ENCODE data around the gene CXCL8. TPM values are rescaled to one million over a fixed set of nuclear protein-coding genes. Genes with fewer than 3 reads are reported as not detected.

Gene CXCL8
- total and polyA plus RNA-seq, 3 donors from 2014 or later: 0.66 TPM; not detected in 2

DNA sequence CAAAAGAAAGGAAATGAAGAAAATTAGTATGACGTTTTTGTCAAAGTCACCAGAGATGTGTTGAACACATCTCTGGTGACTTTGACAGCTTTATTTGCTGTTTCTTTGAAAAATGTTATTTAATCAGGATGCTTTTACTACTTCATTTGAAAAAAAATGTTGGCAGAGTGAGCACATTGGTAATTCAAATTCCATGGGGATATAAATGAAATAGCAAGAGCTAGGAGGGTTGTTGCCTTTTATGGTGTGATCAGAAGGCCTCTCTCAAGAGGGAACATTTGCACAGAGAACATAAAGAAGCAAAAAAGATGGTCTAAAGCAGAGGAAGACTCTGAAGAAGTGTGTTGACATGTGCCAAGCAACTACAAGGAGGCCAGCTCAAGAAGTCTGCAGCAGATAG is 46.6 kb upstream of the CXCL8 start:
- Histone ChIP-seq H3K4me1 (no peaks in the 10 kb centered on the region), H3K27me3 (no peaks in the 10 kb centered on the region), H3K36me3 (ENCODE audit: low read depth, missing control alignments) (no peaks in the 10 kb centered on the region), H3K4me3 (no peak overlapping the region), H3K9me3 (no peaks in the 10 kb centered on the region), H3K27ac (no peak overlapping the region)
- no peak for DNase-seq
- 89 to 93% methylated on average over 1 of the region's 1 CpG for WGBS, 2 donors
- TF ChIP-seq, protein P1, sequence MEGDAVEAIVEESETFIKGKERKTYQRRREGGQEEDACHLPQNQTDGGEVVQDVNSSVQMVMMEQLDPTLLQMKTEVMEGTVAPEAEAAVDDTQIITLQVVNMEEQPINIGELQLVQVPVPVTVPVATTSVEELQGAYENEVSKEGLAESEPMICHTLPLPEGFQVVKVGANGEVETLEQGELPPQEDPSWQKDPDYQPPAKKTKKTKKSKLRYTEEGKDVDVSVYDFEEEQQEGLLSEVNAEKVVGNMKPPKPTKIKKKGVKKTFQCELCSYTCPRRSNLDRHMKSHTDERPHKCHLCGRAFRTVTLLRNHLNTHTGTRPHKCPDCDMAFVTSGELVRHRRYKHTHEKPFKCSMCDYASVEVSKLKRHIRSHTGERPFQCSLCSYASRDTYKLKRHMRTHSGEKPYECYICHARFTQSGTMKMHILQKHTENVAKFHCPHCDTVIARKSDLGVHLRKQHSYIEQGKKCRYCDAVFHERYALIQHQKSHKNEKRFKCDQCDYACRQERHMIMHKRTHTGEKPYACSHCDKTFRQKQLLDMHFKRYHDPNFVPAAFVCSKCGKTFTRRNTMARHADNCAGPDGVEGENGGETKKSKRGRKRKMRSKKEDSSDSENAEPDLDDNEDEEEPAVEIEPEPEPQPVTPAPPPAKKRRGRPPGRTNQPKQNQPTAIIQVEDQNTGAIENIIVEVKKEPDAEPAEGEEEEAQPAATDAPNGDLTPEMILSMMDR (IDR thresholded peaks at IDR 0.05): no peak
- intact Hi-C loops (cut with DNase I; ENCODE audit: low total_unique reads): no loop called here

DNA sequence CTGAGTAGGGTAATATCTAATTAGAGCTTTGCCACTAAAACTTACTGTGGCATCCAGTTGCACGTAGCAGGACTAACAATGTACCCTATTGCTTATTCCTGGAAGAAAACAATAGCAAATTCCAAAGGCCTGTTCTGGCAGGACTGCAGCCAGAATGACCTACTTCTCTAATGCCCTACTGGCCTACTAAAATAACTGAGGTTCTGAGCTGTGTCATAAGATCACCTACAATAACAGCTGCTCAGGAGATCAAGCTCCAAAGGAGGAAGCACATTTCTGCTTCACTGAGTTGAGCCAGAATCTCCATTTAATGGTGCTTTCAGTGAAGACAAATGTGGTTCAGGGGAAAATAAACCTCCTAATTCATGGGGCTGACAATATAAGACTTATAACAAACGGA is 42.2 kb upstream of the CXCL8 start:
- H3K36me3 ChIP-seq (ENCODE audit: low read depth, missing control alignments): no peaks in the 10 kb centered on the region
- intact Hi-C loops (cut with DNase I; ENCODE audit: low total_unique reads): no loop called here
- H3K9me3 ChIP-seq: no peaks in the 10 kb centered on the region
- DNase-seq: peak; percentile 15
- no peaks in the 10 kb centered on the region for H3K4me1 ChIP-seq
- WGBS, 2 donors: 50 to 65% methylated on average over 2 of the region's 2 CpGs
- no peak overlapping the region for H3K27ac ChIP-seq
- H3K4me3 ChIP-seq: no peak overlapping the region
- no peaks in the 10 kb centered on the region for H3K27me3 ChIP-seq
- TF ChIP-seq POLR2A (IDR thresholded peaks at IDR 0.05): no peak
- TF ChIP-seq, protein P1 (IDR thresholded peaks at IDR 0.05): no peak

DNA sequence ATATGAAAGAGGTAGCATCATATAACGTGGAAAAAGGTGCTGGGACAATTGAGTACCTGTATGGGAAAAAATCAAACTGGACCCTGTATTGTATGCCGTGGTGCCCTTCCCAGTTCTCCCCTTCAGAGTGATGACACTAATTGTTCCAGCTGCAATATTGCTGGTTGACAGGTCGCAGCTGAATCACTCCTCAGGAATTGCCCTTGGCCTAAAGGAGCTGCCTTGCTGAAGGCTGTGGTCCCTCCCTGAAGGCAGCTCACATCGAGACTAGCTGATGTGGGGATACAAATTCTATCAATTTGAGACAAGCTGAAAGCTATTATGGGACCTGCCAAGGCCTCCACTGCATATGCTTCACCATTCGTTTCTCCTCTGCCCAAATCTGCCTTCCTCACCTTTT is 39.3 kb upstream of the CXCL8 start:
- 72 to 81% methylated on average over 5 of the region's 5 CpGs for WGBS, 2 donors

DNA sequence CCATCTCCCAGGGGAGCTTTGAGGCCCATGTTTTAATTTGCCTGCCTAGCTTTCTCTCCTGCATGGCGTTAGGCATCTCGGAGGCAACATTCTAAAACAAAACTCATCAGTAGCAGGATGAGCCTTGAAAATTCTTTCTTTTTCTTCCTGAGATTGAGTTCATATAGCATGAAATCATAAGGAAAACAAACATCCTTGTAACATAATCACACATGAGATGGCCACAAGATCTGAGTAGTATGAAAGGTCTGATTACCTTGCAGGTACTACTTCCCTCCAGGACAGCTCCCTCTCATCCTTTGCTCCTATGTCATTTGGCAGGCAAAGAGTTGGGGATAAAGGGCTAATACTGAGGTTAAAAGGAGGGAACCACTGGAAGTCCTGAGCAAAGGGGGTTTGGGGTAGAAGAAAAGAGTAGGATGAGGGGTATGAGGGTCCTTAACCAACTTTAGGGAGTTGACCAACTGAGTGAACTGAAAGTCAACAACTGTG is 37.5 kb upstream of the CXCL8 start:
- Histone ChIP-seq H3K27me3 (no peaks in the 10 kb centered on the region), H3K27ac (no peak overlapping the region)

More for the DNA sequence above, 39.3 kb upstream of the CXCL8 start:
- no peak for DNase-seq
- H3K36me3 ChIP-seq (ENCODE audit: low read depth, missing control alignments): no peaks in the 10 kb centered on the region
- intact Hi-C loops (cut with DNase I; ENCODE audit: low total_unique reads): no loop called here
- no peaks in the 10 kb centered on the region for H3K9me3 ChIP-seq
- H3K4me3 ChIP-seq: no peak overlapping the region
- no peak overlapping the region for H3K27ac ChIP-seq
- no peaks in the 10 kb centered on the region for H3K27me3 ChIP-seq
- no peak for TF ChIP-seq POLR2A (IDR thresholded peaks at IDR 0.05)
- TF ChIP-seq, protein P1 (IDR thresholded peaks at IDR 0.05): no peak
- no peaks in the 10 kb centered on the region for H3K4me1 ChIP-seq

DNA sequence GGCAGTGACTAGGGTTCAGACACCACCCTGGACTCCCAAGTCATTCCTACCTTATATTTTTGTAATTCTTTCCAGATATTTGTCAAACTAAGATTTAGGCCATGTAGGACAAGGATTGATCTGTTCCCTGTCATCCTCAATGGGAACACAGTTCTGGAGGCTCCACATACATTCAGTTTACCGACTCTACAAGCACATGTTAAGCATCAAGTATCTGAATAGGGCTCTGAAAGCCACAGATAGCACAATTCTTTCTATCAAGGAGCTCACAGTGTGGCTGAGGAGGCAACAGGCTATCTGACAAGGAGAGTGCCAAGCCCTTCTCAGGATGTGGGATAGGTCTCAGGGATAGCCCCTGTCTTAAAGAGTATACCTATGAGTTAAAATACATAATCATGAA is 37.0 kb upstream of the CXCL8 start:
- no peak overlapping the region for H3K4me3 ChIP-seq
- intact Hi-C loops (cut with DNase I; ENCODE audit: low total_unique reads): no loop called here
- no peak for TF ChIP-seq POLR2A (IDR thresholded peaks at IDR 0.05)
- TF ChIP-seq, protein P1 (IDR thresholded peaks at IDR 0.05): no peak
- H3K27me3 ChIP-seq: no peaks in the 10 kb centered on the region
- no peak for DNase-seq
- no peaks in the 10 kb centered on the region for H3K9me3 ChIP-seq
- H3K4me1 ChIP-seq: no peaks in the 10 kb centered on the region
- no peak overlapping the region for H3K27ac ChIP-seq
- 88 to 95% methylated on average over 1 of the region's 1 CpG for whole genome bisulfite sequencing, 2 donors
- no peaks in the 10 kb centered on the region for H3K36me3 ChIP-seq (ENCODE audit: low read depth, missing control alignments)

More for the DNA sequence above, 37.5 kb upstream of the CXCL8 start:
- Histone ChIP-seq H3K36me3 (ENCODE audit: low read depth, missing control alignments) (no peaks in the 10 kb centered on the region), H3K4me1 (no peaks in the 10 kb centered on the region), H3K9me3 (no peaks in the 10 kb centered on the region), H3K4me3 (no peak overlapping the region)
- TF ChIP-seq POLR2A (IDR thresholded peaks at IDR 0.05): no peak
- WGBS, 2 donors: 86 to 100% methylated on average over 2 of the region's 2 CpGs
- intact Hi-C loops (cut with DNase I; ENCODE audit: low total_unique reads): no loop called here
- no peak for DNase-seq
